ENCODE measurements around the gene KRT82.

KRT82 gene

DNA sequence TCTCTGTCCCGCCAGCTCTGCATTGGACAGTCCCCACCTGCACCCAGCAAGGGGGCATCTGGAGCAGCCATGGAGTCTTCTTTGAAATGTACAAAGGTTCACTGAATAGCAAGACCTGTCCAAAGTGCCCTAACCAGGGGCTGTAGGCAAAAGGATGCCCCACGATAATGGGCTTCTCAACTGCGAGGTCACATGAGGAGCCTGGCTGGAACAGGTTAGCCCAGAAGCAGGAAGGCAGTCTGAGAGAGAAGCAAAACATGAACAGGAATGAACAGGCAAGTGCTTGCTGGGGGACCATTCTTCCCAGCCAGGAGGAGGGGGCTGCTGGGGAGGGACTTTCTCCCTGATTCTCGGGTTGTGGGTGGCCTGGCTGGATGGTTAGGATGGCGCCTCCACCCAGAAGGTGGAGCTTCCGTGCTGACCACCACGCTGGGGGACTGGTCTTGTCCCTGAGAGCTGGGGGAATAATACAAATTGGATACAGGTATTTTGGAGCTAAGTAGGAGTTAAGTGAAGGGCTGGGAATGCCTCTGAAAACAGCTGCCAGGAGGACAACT is 46.0 kb downstream of the KRT82 start:
- TF ChIP-seq, protein P1, sequence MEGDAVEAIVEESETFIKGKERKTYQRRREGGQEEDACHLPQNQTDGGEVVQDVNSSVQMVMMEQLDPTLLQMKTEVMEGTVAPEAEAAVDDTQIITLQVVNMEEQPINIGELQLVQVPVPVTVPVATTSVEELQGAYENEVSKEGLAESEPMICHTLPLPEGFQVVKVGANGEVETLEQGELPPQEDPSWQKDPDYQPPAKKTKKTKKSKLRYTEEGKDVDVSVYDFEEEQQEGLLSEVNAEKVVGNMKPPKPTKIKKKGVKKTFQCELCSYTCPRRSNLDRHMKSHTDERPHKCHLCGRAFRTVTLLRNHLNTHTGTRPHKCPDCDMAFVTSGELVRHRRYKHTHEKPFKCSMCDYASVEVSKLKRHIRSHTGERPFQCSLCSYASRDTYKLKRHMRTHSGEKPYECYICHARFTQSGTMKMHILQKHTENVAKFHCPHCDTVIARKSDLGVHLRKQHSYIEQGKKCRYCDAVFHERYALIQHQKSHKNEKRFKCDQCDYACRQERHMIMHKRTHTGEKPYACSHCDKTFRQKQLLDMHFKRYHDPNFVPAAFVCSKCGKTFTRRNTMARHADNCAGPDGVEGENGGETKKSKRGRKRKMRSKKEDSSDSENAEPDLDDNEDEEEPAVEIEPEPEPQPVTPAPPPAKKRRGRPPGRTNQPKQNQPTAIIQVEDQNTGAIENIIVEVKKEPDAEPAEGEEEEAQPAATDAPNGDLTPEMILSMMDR (IDR thresholded peaks at IDR 0.05; ENCODE audit: borderline replicate concordance, insufficient read depth, low read depth, low read length) = no peak
- H3K4me3 ChIP-seq (ENCODE audit: low read depth, low read length) = no peak overlapping the region

DNA sequence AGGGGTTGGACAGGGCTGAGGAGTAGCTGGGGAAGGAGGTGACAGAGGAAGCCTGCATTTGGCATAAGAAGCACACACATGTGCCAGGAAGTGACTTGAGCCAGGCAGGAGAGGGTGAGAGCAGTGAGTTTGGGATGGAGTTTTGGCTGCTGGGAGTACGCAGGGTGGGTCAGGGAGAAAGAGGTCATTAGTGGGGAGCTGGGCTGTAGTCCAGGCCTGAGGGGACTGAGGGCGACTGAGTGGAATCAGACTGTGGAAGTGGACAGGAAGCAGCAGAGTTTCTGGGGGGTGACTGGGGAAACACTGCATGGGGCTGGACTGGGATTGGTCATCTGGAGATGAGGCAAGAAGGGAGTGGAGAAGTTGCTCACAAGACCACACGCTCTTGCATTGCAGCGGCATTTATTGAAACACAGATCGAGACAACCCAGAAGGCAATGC is 46.5 kb downstream of the KRT82 start:
- TF ChIP-seq, protein P1 (IDR thresholded peaks at IDR 0.05; ENCODE audit: borderline replicate concordance, insufficient read depth, low read depth, low read length) = no peak

DNA sequence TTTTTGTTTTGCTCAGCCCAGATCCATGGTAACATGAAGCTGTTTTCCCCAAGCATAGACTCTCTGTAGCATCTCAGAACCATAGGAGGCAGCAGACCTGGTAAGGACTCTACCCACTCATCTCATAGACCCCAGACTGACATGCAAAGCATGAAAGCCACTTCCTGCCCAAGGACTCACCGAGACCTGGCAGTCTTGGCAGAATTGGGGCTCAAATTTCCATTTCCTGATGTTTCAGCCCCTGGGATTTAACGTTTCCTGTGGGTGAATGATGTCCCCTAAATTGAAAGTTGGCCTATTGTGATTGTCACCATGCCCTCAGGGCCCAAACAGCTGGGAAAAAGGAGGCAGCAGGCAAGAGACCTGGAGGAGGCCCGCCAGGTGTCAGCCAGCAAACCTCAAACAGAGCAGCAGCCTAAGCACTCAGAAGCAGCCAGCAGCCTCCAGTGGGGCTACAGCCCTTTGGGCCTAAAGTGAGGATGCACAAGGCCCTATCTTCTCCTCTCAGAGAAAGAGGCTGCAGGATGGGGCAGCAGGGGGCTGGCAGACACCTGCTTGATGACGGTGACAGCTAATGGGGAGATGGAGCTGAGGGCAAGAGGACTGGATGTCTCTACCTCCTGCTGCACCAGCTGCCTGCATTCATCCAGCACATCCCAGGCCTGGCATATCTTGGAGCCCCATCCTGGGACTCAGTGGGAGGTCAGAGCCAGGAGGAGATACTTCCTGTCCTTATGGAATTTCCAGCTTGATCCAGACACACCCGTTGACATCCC is 47.4 kb downstream of the KRT82 start:
- TF ChIP-seq, protein P1 (IDR thresholded peaks at IDR 0.05; ENCODE audit: borderline replicate concordance, insufficient read depth, low read depth, low read length) = peak; percentile 23; the same call in 1 of the 2 replicates
- no peak overlapping the region for H3K4me3 ChIP-seq (ENCODE audit: low read depth, low read length)

More for the DNA sequence above, 46.5 kb downstream of the KRT82 start:
- no peak overlapping the region for H3K4me3 ChIP-seq (ENCODE audit: low read depth, low read length)

DNA sequence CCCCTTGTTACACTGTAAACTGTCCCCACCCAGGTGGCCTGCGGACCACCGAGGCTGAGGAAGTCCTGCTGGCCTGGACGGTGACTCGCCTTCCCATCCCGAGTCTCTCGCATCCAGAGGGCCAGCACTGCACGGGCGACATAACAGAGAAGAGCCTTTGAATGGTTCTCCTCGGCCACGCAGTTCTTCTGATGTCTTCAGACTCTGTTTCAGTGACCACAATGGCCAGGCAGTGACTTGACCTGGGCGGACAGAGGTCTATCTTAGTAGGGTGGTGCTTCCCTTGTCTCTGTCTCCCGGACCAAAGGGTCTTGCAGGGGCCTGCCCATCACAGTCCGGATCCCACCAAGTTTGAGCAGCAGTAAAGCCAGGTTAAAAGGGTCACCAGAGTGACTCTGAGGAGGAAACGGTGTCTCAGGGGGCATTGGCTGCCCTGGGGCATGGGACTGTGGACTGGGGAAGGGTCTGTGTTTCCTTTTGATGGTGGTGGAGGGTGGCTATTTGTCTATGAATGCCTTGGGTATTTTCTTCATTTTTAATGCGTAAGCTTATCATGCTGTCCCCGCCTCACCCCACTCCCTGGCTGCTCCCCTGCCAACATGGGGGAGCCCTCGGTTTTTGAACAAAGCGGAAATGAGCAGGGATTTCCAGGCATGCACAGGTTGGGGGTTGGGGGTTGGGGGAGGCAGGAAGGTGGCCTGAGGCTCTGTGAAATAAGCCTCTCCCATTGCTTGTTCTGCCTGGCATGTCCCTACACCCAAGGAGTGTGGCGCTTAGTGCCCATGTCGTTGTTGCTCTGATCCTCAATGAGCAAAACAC is 49.2 kb downstream of the KRT82 start:
- TF ChIP-seq, protein P1 (IDR thresholded peaks at IDR 0.05; ENCODE audit: borderline replicate concordance, insufficient read depth, low read depth, low read length) = no peak
- H3K4me3 ChIP-seq (ENCODE audit: low read depth, low read length) = no peak overlapping the region

DNA sequence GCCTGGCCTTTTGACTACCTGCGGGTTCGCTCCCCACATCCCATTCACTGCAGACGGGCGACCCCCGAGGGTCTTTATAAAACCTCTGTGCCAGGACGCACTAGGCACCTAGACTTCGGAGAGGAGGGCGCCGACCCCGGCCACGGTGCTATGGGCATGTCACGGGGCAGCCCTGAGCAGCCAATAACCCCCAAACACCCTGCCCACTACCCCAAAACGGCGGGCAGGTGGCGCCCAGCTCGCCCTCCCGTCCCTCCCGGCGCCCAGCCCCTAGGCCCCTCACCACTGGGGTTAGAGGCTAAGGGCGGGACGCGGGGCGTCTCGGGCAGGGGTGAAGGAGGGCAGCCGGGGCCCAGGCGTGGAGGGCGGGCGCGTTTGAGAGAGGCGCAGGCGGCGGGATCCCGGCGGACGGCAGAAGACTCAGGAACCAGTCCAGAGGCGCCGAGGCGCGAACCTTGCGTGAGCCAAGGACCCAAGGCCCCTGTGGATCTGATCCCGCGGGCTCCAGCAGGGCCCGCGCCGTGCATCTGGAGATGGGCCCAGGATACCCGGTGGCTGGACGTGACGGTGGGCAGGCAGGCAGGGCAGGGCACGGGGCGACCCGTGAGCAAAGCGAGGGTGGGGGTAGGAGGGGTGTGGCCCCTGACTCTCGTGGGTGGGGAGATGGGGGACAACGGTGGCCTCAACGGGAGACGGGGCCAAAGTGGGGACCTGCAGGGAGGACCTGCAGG is 49.9 kb downstream of the KRT82 start:
- H3K4me3 ChIP-seq (ENCODE audit: low read depth, low read length) = no peak overlapping the region
- TF ChIP-seq, protein P1 (IDR thresholded peaks at IDR 0.05; ENCODE audit: borderline replicate concordance, insufficient read depth, low read depth, low read length) = no peak

DNA sequence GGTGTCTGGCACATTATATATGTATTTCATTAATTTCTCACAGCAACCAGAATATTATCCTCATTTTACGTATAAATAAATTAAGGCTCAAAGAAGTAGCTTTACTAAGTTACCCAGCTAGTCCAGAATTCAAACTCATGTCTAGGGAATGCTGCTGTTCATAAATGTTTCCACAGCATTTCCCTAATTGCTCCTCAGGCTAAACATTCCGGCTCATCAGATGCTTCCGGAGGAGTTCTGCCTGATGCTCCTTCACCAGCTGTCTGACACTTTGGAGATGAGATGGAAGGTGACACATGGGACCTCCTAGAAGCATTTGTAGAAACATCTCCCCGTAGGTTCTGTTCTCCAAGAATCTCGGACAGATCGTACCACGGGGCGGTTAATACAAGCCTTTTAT is 51.0 kb downstream of the KRT82 start:
- no peak overlapping the region for H3K4me3 ChIP-seq (ENCODE audit: low read depth, low read length)
- TF ChIP-seq, protein P1 (IDR thresholded peaks at IDR 0.05; ENCODE audit: borderline replicate concordance, insufficient read depth, low read depth, low read length) = no peak
